ENCODE measurements around the gene CCDC182.

GRCh38 chr17:57762452-57763395 lies 17.6 kb upstream of the CCDC182 start:
- no peak for TF ChIP-seq CTCF (IDR thresholded peaks at IDR 0.05)
- no peak for TF ChIP-seq EP300 (IDR thresholded peaks at IDR 0.05)
- TF ChIP-seq POLR2A (IDR thresholded peaks at IDR 0.05) = no peak

All from upper lobe of left lung (tissue), 4 donors.